Heart left ventricle (tissue), 13 donors: ENCODE measurements around the gene ACP4.
"Not testable (repeated sequence)": the region's sequence is repeated elsewhere in the genome, so short reads cannot be mapped to it uniquely, and the experiment has no call there.

ENCODE experiments used
- POLR2A ChIP-seq, 2 donors: fragments of 450-650 bp; IDR thresholded peaks; one replicate each; pipeline ENCODE4 v1.6.1; 2017; ENCODE audit warnings: antibody characterized with exemption in 2 of 2, mild to moderate bottlenecking in 2 of 2, moderate library complexity in 2 of 2
- TF ChIP-seq, protein P1 (sequence below), 12 donors: fragments of 200-600 bp; sonication (generic) in 4 of 12; IDR thresholded peaks; one replicate each; pipeline versions ENCODE4 v1.5.0 to v1.8.0; 2018 to 2022; ENCODE audit warnings: antibody characterized with exemption in 12 of 12, mild to moderate bottlenecking in 5 of 12
- donor health status: ischemic (EF 13 %, LVEDD 7.1; RV severe dilation, severe dysfunction).
- donor health status: DM: no; HTN: yes; CAD: no.
- donor health status: DM: no; HTN: no; CAD: no.
- donor health status: ischemic (EF 25% LVEDD 6.9; RV normal size, moderate dysfunction).
- donor health status: ischemic (EF 25% LVEDD 5.7; RV mildly dilated, moderate dysfunction).
- donor health status: ischemic (EF 35%, LVEDD 5.7; RV mildly dilated, moderate dysfunction).
- donor health status: nonischemic (EF 11% LVEDD 7.7; RV severe dilation, severe dysfunction).
- donor health status: DM: yes; HTN: yes; CAD: no.
- donor health status: PGD.
- donor health status: ischemic (EF 29% LVEDD 5.4; RV normal size, mild dysfunction).
- donor health status: nonischemic (EF 23%, LVEDD 6.1; RV moderate dilation, normal function).

DNA sequence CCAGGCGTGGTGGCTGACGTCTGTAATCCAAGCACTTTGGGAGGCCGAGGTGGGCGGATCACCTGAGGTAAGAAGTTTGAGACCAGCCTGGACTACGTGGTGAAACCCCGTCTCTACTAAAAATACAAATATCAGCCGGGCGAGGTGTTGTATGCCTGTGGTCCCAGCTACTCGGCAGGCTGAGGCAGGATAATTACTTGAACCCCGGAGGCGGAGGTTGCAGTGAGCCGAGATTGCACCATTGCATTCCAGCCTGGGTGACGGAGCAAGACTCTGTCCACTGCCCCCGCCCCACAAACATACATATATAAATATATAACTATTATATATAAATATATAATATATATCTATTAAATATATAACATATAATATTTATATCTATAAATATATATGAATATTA lies 43.1 kb upstream of the ACP4 start:
- TF ChIP-seq POLR2A (IDR thresholded peaks at IDR 0.05) = not testable (repeated sequence)
- TF ChIP-seq, protein P1, sequence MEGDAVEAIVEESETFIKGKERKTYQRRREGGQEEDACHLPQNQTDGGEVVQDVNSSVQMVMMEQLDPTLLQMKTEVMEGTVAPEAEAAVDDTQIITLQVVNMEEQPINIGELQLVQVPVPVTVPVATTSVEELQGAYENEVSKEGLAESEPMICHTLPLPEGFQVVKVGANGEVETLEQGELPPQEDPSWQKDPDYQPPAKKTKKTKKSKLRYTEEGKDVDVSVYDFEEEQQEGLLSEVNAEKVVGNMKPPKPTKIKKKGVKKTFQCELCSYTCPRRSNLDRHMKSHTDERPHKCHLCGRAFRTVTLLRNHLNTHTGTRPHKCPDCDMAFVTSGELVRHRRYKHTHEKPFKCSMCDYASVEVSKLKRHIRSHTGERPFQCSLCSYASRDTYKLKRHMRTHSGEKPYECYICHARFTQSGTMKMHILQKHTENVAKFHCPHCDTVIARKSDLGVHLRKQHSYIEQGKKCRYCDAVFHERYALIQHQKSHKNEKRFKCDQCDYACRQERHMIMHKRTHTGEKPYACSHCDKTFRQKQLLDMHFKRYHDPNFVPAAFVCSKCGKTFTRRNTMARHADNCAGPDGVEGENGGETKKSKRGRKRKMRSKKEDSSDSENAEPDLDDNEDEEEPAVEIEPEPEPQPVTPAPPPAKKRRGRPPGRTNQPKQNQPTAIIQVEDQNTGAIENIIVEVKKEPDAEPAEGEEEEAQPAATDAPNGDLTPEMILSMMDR (IDR thresholded peaks at IDR 0.05) = not testable (repeated sequence)
